Neutrophil (primary cell): ENCODE data around the gene SLC35G3.
"Not testable (repeated sequence)": the region's sequence is repeated elsewhere in the genome, so short reads cannot be mapped to it uniquely, and the experiment has no call there.

Experiments
- H3K27ac ChIP-seq: fragments of 200-600 bp; sonication (generic); 2 replicates; pipeline ENCODE4 v1.5.1; 2016; ENCODE audit warnings: mild to moderate bottlenecking, moderate library complexity
- H3K27me3 ChIP-seq: fragments of 200-600 bp; sonication (generic); 2 replicates; pipeline ENCODE4 v1.6.0; 2016; ENCODE audit warnings: mild to moderate bottlenecking
- H3K36me3 ChIP-seq: fragments of 200-600 bp; sonication (generic); 2 replicates; pipeline ENCODE4 v1.5.1; 2017
- H3K4me1 ChIP-seq, 2 experiments: fragments of 200-600 bp in 1 of 2; sonication (generic) in 1 of 2; 1 replicate in 1 of 2; 2 replicates in 1 of 2; pipeline versions ENCODE4 v1.5.1 to v1.6.1; 2013 to 2016; ENCODE audit warnings: low read depth in 1 of 2, low read length in 1 of 2, mild to moderate bottlenecking in 1 of 2, moderate library complexity in 1 of 2; ENCODE audit not compliant: control insufficient read depth in 1 of 2, insufficient read depth in 1 of 2
- H3K4me3 ChIP-seq, 2 experiments: fragments of 200-600 bp in 1 of 2; sonication (generic) in 1 of 2; 1 replicate in 1 of 2; 2 replicates in 1 of 2; pipeline ENCODE4 v1.5.1; 2013 to 2016; ENCODE audit warnings: low read depth in 1 of 2, low read length in 1 of 2, mild to moderate bottlenecking in 1 of 2, moderate library complexity in 1 of 2
- H3K9me3 ChIP-seq: fragments of 200-600 bp; sonication (generic); 2 replicates; pipeline ENCODE4 v1.5.1; 2016
- CTCF ChIP-seq: fragments of 200-600 bp; sonication (generic); IDR thresholded peaks from 2 replicates; pipeline ENCODE4 v1.5.1; 2016; ENCODE audit warnings: antibody characterized with exemption

SLC35G3 gene

GRCh38 chr17:35214631-35215273, 20.6 kb upstream of the SLC35G3 start:
- Histone ChIP-seq H3K27ac (no peak overlapping the region), H3K4me3 (no peak overlapping the region), H3K9me3 (no peaks in the 10 kb centered on the region), H3K36me3 (no peaks in the 10 kb centered on the region), H3K27me3 (peaks cover 70% of the 10 kb centered on the region), H3K4me1 (peaks cover 0 to 5% of the 10 kb centered on the region in 2 experiments)
- TF ChIP-seq CTCF = no peak

- no peak for TF ChIP-seq CTCF
- Histone ChIP-seq H3K4me3 (no peak overlapping the region), H3K36me3 (no peaks in the 10 kb centered on the region), H3K4me1 (peaks cover 0 to 5% of the 10 kb centered on the region in 2 experiments), H3K9me3 (no peaks in the 10 kb centered on the region), H3K27ac (no peak overlapping the region), H3K27me3 (peaks cover 75% of the 10 kb centered on the region)
These were observed 20.0 kb upstream of the SLC35G3 start for GRCh38 chr17:35214192-35214591.

GRCh38 chr17:35213412-35213940, 19.3 kb upstream of the SLC35G3 start:
- Histone ChIP-seq H3K36me3 (no peaks in the 10 kb centered on the region), H3K4me3 (no peak overlapping the region), H3K9me3 (no peaks in the 10 kb centered on the region), H3K4me1 (no peaks in the 10 kb centered on the region), H3K27ac (no peak overlapping the region), H3K27me3 (peaks cover 82% of the 10 kb centered on the region)
- TF ChIP-seq CTCF = no peak

GRCh38 chr17:35212668-35213067, 18.5 kb upstream of the SLC35G3 start:
- Histone ChIP-seq H3K27me3 (peaks cover 91% of the 10 kb centered on the region), H3K4me3 (no peak overlapping the region), H3K27ac (no peak overlapping the region), H3K9me3 (no peaks in the 10 kb centered on the region), H3K4me1 (no peaks in the 10 kb centered on the region), H3K36me3 (no peaks in the 10 kb centered on the region)
- no peak for TF ChIP-seq CTCF

GRCh38 chr17:35210741-35211140, 16.5 kb upstream of the SLC35G3 start:
- H3K36me3 ChIP-seq = no peaks in the 10 kb centered on the region
- no peak overlapping the region for H3K27ac ChIP-seq
- no peak for TF ChIP-seq CTCF
- H3K4me3 ChIP-seq = no peak overlapping the region
- H3K4me1 ChIP-seq = no peaks in the 10 kb centered on the region
- peaks cover 92% of the 10 kb centered on the region for H3K27me3 ChIP-seq
- H3K9me3 ChIP-seq = no peaks in the 10 kb centered on the region

- not testable (repeated sequence) for H3K27ac ChIP-seq, H3K36me3 ChIP-seq, H3K9me3 ChIP-seq, H3K4me1 ChIP-seq, H3K4me3 ChIP-seq
- peaks cover 20% of the 10 kb centered on the region for H3K27me3 ChIP-seq
These were observed 8.4 kb upstream of the SLC35G3 start for GRCh38 chr17:35202582-35202981.

- not testable (repeated sequence) for H3K4me3 ChIP-seq, H3K4me1 ChIP-seq, H3K27ac ChIP-seq, H3K36me3 ChIP-seq, H3K9me3 ChIP-seq, H3K27me3 ChIP-seq
These were observed 869 bp upstream of the SLC35G3 start for GRCh38 chr17:35195062-35195461.
